ENCODE measurements around the gene FUOM.

Gene FUOM

DNA sequence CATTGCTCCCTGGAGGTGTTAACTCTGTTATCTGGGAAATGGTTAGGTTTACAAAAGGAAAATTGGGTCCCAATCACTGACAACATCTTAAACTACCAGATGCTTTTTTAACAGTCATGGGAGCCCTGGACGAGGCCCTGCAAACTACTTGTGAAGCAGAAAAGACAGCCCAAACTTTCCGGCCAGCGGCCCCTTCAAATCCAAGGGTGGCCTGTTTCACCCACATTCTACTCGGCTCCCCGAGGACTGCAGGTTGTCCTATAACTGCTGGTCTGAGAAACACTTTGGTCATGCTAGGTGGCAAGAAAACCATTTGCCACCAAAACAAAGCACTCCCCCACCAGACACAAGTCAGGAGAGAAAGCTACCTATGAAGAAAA, 51.7 kb downstream of the FUOM start:
- H3K4me3 ChIP-seq (replicated peaks; ENCODE audit: low read depth, low read length): no peak overlapping the region
- TF ChIP-seq, protein P1, sequence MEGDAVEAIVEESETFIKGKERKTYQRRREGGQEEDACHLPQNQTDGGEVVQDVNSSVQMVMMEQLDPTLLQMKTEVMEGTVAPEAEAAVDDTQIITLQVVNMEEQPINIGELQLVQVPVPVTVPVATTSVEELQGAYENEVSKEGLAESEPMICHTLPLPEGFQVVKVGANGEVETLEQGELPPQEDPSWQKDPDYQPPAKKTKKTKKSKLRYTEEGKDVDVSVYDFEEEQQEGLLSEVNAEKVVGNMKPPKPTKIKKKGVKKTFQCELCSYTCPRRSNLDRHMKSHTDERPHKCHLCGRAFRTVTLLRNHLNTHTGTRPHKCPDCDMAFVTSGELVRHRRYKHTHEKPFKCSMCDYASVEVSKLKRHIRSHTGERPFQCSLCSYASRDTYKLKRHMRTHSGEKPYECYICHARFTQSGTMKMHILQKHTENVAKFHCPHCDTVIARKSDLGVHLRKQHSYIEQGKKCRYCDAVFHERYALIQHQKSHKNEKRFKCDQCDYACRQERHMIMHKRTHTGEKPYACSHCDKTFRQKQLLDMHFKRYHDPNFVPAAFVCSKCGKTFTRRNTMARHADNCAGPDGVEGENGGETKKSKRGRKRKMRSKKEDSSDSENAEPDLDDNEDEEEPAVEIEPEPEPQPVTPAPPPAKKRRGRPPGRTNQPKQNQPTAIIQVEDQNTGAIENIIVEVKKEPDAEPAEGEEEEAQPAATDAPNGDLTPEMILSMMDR (IDR thresholded peaks at IDR 0.05; ENCODE audit: low read depth, low read length, missing control alignments): no peak
- DNase-seq (ENCODE audit: extremely low read depth, low read depth): no peak
